ENCODE data around the gene PSMD3.

The PSMD3 gene

GRCh38 chr17:39988206-39988810 lies 7.7 kb downstream of the PSMD3 start:
- DNase-seq (ENCODE audit: low spot score), result no peak
- no peak overlapping the region for H3K27ac ChIP-seq
- ChIA-PET POLR2A (ENCODE audit: low non-redundant PET) (no interaction called here), CTCF (no interaction called here)
- TF ChIP-seq CTCF (conservative IDR thresholded peaks at IDR 0.05; ENCODE audit: low read depth), result no peak

- ChIA-PET POLR2A (ENCODE audit: low non-redundant PET) (no interaction called here), CTCF (no interaction called here)
- peak overlapping the region; percentile 16; the same call in 1 of the 2 replicates for H3K27ac ChIP-seq
- TF ChIP-seq CTCF (conservative IDR thresholded peaks at IDR 0.05; ENCODE audit: low read depth), result no peak
- no peak for DNase-seq (ENCODE audit: low spot score)
These were observed 13.8 kb downstream of the PSMD3 start for GRCh38 chr17:39994448-39994847.

DNA sequence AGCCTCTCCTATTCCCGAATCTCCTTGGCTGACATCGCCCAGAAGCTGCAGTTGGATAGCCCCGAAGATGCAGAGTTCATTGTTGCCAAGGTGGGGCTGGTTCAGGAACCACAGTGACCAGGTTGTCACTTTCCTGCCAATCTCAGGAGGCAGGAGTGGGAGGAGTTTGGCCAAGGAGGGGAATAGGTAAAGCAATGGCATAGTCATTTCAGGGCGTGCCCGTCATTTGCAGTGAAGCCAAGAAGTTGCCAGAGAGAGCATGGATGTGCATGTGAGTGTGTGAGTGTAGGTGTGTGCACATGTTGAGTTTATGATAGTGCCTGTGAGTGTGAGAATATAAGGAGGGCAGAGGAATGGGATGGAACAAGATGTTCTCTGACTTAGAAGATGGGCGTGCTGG lies 14.8 kb downstream of the PSMD3 start:
- ChIA-PET CTCF (no interaction called here), POLR2A (ENCODE audit: low non-redundant PET) (no interaction called here)
- TF ChIP-seq CTCF (conservative IDR thresholded peaks at IDR 0.05; ENCODE audit: low read depth), result no peak
- no peak for DNase-seq (ENCODE audit: low spot score)
- H3K27ac ChIP-seq, result peak overlapping the region; percentile 16; the same call in 1 of the 2 replicates

DNA sequence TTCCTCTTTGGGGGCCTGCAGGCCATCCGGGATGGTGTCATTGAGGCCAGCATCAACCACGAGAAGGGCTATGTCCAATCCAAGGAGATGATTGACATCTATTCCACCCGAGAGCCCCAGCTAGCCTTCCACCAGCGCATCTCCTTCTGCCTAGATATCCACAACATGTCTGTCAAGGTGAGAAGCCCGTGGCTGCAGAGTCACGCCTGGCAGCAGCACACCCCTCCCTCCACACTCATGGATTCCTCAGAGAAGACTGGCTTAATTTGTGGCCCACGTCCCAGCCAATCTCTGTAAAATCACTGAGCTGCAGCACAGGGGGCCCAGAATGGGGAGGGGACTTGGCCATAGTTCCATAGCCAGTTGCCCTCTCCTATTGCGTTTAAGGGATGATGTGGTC lies 15.6 kb downstream of the PSMD3 start:
- TF ChIP-seq CTCF (conservative IDR thresholded peaks at IDR 0.05; ENCODE audit: low read depth), result no peak
- no peak for DNase-seq (ENCODE audit: low spot score)
- POLR2A ChIA-PET (ENCODE audit: low non-redundant PET), result no interaction called here
- CTCF ChIA-PET, result interaction anchor here (1.2 kb wide), 1 partner anchor 13 kb away, joined by 3 read pairs; no protein-coding TSS in a partner anchor
- H3K27ac ChIP-seq, result 0 out of 2 replicates have a peak overlapping the region, but pooled peaks have one; percentile 10

DNA sequence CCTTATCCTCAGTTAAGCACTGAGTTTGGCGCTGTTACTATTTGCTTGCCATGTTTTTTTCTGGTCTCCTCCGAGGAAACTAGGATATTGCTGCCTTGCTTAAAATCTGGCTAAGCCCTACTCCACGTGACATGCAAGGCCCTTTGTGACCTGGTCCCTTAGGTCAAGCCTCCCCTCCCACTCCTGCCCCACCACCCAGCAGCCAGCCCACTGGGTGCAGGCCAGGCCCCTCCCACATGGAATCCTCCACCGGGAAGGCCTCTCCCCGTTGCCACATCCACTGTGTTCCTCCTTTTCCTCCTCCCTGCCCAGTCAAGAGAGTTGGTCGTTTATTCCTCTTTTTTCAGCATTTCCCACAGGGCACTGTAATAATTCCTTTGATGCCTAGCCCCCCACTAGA lies 16.2 kb downstream of the PSMD3 start:
- DNase-seq (ENCODE audit: low spot score), result no peak
- no peak for TF ChIP-seq CTCF (conservative IDR thresholded peaks at IDR 0.05; ENCODE audit: low read depth)
- POLR2A ChIA-PET (ENCODE audit: low non-redundant PET), result no interaction called here
- H3K27ac ChIP-seq, result peak overlapping the region; percentile 40
- CTCF ChIA-PET, result interaction anchor here (1.2 kb wide), 1 partner anchor 14 kb away, joined by 3 read pairs; no protein-coding TSS in a partner anchor

DNA sequence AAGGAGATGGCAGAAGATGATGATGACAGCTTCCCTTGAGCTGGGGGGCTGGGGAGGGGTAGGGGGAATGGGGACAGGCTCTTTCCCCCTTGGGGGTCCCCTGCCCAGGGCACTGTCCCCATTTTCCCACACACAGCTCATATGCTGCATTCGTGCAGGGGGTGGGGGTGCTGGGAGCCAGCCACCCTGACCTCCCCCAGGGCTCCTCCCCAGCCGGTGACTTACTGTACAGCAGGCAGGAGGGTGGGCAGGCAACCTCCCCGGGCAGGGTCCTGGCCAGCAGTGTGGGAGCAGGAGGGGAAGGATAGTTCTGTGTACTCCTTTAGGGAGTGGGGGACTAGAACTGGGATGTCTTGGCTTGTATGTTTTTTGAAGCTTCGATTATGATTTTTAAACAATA lies 16.9 kb downstream of the PSMD3 start:
- CTCF ChIA-PET, result interaction anchor here (0.5 to 1.2 kb wide), 3 partner anchors 15 to 103 kb away, joined by 3 to 4 read pairs (median 3); no protein-coding TSS in a partner anchor
- POLR2A ChIA-PET (ENCODE audit: low non-redundant PET), result no interaction called here
- no peak for TF ChIP-seq CTCF (conservative IDR thresholded peaks at IDR 0.05; ENCODE audit: low read depth)
- H3K27ac ChIP-seq, result peak overlapping the region; percentile 40
- DNase-seq (ENCODE audit: low spot score), result no peak

All from RWPE1 (cell line).